GM18519 (cell line): ENCODE results near the gene NSD2.
A peak's percentile ranks its signal among the peaks of the same experiment; 100 is the strongest.
"Not testable (repeated sequence)": the region's sequence is repeated elsewhere in the genome, so short reads cannot be mapped to it uniquely, and the experiment has no call there.

Source experiments
- ATAC-seq: cut with Tn5 transposase; IDR thresholded peaks from one replicate; pipeline ENCODE4 v1.9.1; 2021; ENCODE audit warnings: mild to moderate bottlenecking, moderate library complexity; ENCODE audit not compliant: unreplicated experiment, low FRiP score

Gene NSD2

GRCh38 chr4:1895971-1896657, 24.9 kb downstream of the NSD2 start:
- ATAC-seq = no peak

- ATAC-seq = no peak
These were observed 25.4 kb downstream of the NSD2 start for GRCh38 chr4:1896658-1896991.

- no peak for ATAC-seq
These were observed 26.8 kb downstream of the NSD2 start for GRCh38 chr4:1898007-1898406.

DNA sequence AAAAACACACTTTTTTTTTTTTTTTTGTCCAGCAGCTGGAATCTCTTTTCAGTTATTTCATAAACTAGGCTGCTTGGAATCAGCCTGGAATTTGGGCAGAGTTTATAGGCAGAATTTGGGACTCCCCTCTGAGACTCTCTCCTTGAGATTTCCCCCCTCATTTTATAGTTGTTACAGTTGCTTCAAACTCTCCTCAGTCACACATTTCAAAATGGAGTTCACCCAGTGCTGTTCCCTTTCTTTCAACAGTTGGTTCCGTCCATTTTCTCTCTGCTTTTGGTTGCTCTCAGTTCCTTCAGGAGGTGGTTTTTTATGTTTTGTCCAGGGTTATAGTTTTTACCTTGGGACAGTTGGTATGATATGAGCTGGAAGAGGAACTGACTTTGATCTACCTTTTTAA, 27.5 kb downstream of the NSD2 start:
- ATAC-seq = no peak

DNA sequence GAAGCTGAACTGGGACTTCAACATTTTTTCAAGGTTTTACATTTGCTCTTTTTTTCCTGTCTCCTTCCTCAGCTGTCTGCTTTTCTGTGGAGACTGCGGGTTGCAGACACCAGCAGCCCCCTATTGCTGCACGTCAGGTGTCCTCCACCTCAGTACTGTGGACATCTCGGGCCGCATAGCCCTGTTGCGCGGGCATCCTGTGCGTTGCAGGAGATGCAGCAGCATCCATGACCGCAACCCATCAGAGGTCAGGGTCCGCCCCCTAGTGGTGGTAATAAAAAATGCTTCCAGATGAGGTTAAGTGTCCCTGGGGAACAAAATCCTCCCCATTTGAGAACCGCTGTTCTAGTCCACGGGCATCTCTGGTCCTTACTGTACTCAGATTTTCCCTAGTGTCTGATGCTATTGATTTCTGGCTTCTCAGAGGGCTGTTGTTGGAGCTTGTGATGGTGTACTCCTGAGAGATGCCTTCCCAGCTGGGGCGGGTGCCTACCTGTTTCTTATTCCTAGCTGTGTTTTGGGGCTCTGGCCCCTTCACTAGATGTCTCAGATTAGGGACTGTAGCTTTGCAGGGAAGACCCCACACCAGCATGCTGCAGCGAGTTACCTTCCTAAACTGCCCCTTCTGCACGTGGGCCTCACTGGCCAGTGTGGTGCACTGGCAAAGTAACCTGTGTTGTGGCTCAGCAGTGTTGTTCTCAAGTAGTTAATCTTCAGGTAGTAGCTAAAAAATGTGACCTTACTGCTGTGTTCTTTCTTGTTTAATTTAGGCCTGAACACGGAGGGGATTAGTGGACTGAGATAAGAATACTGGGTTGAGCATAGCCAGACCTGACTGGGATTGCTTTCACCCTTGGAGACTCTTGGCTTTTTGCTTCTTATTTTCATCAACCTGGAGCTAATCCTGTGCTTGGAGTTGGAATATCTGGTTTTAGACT, 28.2 kb downstream of the NSD2 start:
- ATAC-seq = peak; percentile 72

- ATAC-seq = no peak
These were observed 28.9 kb downstream of the NSD2 start for GRCh38 chr4:1900087-1900433.

GRCh38 chr4:1900624-1901023, 29.4 kb downstream of the NSD2 start:
- no peak for ATAC-seq

DNA sequence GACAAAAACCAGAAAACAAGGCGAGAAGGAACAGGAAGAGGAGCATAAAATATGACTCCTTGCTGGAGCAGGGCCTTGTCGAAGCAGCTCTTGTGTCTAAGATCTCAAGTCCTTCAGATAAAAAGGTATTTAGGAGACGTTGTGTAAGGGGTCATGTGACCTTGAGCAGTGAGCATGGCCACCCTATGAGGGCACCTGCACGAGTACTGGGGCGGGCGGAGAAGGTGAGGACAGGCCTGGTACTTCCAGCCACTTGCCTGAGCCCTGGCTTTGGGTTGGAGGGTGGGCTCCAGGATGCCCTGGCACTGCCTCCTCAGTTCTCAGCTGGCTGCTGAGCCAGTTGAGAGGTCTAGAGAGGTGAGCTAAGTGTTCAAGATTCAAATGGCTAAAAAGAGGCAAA, 29.9 kb downstream of the NSD2 start:
- no peak for ATAC-seq

- ATAC-seq = no peak
These were observed 31.1 kb downstream of the NSD2 start for GRCh38 chr4:1902243-1902642.

DNA sequence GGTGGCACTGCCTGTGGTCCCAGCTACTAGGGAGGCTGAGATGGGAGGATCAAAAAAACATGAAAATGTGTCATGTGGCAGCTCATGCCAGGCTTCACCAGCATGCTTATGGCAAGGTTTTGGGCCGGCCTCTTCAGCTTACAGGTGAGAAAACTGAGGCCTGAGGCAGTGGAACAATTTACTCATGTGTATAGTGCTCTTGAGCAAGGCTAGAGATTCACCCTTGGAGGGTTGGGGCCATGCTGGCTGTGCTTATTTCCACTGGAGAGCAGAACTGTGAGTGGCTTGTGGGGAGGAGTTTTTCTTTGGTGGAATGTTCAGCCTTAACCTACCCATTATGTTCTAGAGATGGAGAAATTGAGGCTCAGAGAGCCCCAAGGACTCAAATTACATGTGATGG, 31.8 kb downstream of the NSD2 start:
- ATAC-seq = no peak

DNA sequence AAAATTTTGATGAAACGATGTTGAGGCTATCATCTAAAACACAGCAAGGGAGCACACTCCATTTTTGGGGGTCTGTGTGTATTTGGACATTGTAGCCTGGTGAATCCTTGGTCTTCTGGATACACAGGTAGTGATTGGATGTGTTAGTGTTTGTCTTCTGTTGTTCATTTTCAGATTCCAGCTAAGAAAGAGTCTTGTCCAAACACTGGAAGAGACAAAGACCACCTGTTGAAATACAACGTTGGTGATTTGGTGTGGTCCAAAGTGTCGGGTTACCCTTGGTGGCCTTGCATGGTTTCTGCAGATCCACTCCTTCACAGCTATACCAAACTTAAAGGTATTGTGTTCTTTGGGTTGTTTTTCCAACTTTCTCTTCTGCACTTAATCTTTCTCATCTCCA, 32.8 kb downstream of the NSD2 start:
- ATAC-seq = no peak

GRCh38 chr4:1907848-1908525, 36.8 kb downstream of the NSD2 start:
- no peak for ATAC-seq

GRCh38 chr4:1909696-1910095, 38.5 kb downstream of the NSD2 start:
- not testable (repeated sequence) for ATAC-seq

- no peak for ATAC-seq
These were observed 39.5 kb downstream of the NSD2 start for GRCh38 chr4:1910643-1911042.

DNA sequence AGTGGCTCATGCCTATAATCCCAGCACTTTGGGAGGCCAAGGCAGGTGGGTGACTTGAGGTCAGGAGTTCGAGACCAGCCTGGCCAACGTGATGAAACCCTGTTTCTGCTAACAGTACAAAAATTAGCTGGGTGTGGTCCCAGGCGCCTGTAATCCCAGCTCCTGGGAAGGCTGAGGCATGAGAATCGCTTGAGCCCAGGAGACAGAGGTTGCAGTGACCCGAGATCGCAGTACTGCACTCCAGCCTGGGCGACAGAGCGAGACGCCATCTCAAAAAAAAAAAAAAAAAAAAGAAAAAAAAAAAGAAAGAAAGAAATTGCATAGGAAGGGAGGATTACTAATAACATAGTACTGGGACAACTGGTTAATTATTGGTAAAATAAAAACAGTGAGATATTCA, 40.1 kb downstream of the NSD2 start:
- not testable (repeated sequence) for ATAC-seq

- ATAC-seq = no peak
These were observed 51.6 kb downstream of the NSD2 start for GRCh38 chr4:1922821-1923220.

- no peak for ATAC-seq
These were observed 56.5 kb downstream of the NSD2 start for GRCh38 chr4:1927675-1928074.

GRCh38 chr4:1928356-1929239, 57.4 kb downstream of the NSD2 start:
- no peak for ATAC-seq

DNA sequence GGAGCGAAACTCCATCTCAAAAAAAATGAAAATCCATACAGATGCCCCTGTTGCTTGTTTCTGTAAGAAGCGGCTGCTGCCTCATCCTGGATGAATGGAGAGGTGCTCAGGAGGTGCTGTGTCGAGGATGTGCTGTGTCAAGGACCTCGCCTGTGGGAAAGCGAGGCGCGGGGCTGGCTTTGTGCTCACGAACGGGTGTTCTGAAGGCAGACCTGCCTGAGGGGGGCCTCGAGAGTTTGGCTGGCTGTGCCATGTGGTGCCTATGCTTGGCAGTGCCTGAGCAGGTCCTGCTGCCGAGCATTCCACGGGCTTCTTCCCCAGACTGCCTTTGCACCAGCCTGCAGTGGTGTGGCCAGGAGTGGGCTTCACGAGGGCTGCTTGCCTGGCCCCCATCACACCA, 61.5 kb downstream of the NSD2 start:
- no peak for ATAC-seq

GRCh38 chr4:1933700-1934099, 62.5 kb downstream of the NSD2 start:
- ATAC-seq = no peak

DNA sequence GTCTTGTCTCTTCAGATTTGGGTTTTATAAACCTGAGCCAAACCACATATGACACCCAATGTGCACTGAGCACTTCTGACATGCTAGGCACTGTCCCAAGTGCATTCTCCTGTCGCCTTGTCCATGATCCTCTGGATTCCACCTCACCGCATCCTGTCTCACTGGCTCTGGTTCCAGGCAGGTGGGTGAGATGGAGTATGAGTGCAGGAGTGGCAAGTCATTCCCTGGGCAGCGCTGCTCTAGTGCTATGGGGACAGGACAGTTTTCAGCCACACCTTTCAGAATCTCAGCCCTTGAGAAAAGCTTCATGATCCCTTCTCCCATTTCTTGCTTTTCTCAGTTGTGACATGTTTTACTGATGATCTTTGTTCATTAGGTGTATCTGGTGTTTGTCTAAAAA, 66.4 kb downstream of the NSD2 start:
- no peak for ATAC-seq
